AG04449 (cell line): ENCODE data around the gene ESR1.

ENCODE experiments used
- CTCF ChIA-PET: fragments of 350-600 bp; formaldehyde crosslinking; extraction: SDS; loops from one replicate; lab custom pipeline; 2021; ENCODE audit warnings: antibody characterized with exemption; lab: Yijun Ruan, JAX
- POLR2A ChIA-PET: fragments of 400-600, 350-600 bp; formaldehyde crosslinking; extraction: SDS; loops from one replicate; lab custom pipeline; 2020; ENCODE audit warnings: antibody characterized with exemption, inconsistent platforms; lab: Yijun Ruan, JAX
- DNase-seq: peaks from one replicate; pipeline ENCODE4 v3.0.0-alpha.2; 2010; ENCODE audit warnings: low read depth, low spot score
- H3K4me3 ChIP-seq: 2 replicates; pipeline ENCODE4 v1.5.1; 2011; ENCODE audit warnings: low read depth, mild to moderate bottlenecking, control low read depth, low read length
- CTCF ChIP-seq: IDR thresholded peaks from one replicate; pipeline ENCODE4 v1.5.1; 2011; ENCODE audit warnings: mild to moderate bottlenecking, moderate library complexity, low read length, control low read depth, inconsistent platforms; ENCODE audit not compliant: insufficient read depth; ENCODE audit errors: missing control alignments

The ESR1 gene

GRCh38 chr6:152059909-152060308, 252.4 kb downstream of the ESR1 start:
- POLR2A ChIA-PET: no interaction called here
- TF ChIP-seq CTCF: no peak
- H3K4me3 ChIP-seq: no peak overlapping the region
- DNase-seq: no peak
- CTCF ChIA-PET: no interaction called here

GRCh38 chr6:152062476-152062875, 255.0 kb downstream of the ESR1 start:
- DNase-seq: no peak
- TF ChIP-seq CTCF: no peak
- H3K4me3 ChIP-seq: no peak overlapping the region
- ChIA-PET POLR2A (no interaction called here), CTCF (no interaction called here)

GRCh38 chr6:152063170-152063921, 255.9 kb downstream of the ESR1 start:
- H3K4me3 ChIP-seq: no peak overlapping the region
- ChIA-PET POLR2A (no interaction called here), CTCF (no interaction called here)
- no peak for TF ChIP-seq CTCF
- no peak for DNase-seq

- TF ChIP-seq CTCF: no peak
- no peak for DNase-seq
- no peak overlapping the region for H3K4me3 ChIP-seq
- ChIA-PET POLR2A (interaction anchor here (0.6 kb wide), 1 partner anchor 1309 kb away, joined by 5 read pairs; no protein-coding TSS in a partner anchor), CTCF (no interaction called here)
Measured at GRCh38 chr6:152068622-152069261, 261.3 kb downstream of the ESR1 start.

GRCh38 chr6:152070556-152070955, 263.1 kb downstream of the ESR1 start:
- no peak for TF ChIP-seq CTCF
- ChIA-PET CTCF (no interaction called here), POLR2A (no interaction called here)
- H3K4me3 ChIP-seq: no peak overlapping the region
- DNase-seq: no peak

- no peak overlapping the region for H3K4me3 ChIP-seq
Measured at GRCh38 chr6:152071318-152071717, 263.8 kb downstream of the ESR1 start.

More at GRCh38 chr6:152071318-152071717, 263.8 kb downstream of the ESR1 start:
- CTCF ChIA-PET: no interaction called here
- DNase-seq: no peak
- TF ChIP-seq CTCF: no peak
- POLR2A ChIA-PET: no interaction called here
